IMR-90 (cell line): Measurements from ENCODE around the gene PLA2G4E. TPM values are rescaled to one million over a fixed set of nuclear protein-coding genes. Genes with fewer than 3 reads are reported as not detected.

Experiments
- ATAC-seq: fragments of 200-7000 bp; cut with Tn5 transposase; 2 replicates; pipeline ENCODE4 v1.9.1; 2020; ENCODE audit warnings: low read depth, mild to moderate bottlenecking, moderate library complexity
- BruUV-seq: library from RNA; stranded (reverse); fragments of 400-500 nt; replicated peaks from 2 replicates; lab custom pipeline; 2021; lab: Mats Ljungman, UMichigan
- CTCF ChIA-PET: fragments of 300-600 bp; formaldehyde crosslinking; extraction: SDS; loops from one replicate; lab custom pipeline; 2021; ENCODE audit warnings: antibody characterized with exemption; lab: Yijun Ruan, JAX
- POLR2A ChIA-PET: fragments of 300-600 bp; sonication (Branson Sonifier 250); formaldehyde crosslinking; loops from one replicate; lab custom pipeline; 2022; ENCODE audit warnings: antibody characterized with exemption; ENCODE audit not compliant: unreplicated experiment; lab: Charles Lee
- DNase-seq: peaks from one replicate; pipeline ENCODE4 v3.0.0; 2013
- H2AFZ ChIP-seq: replicated peaks from 2 replicates; pipeline ENCODE3; 2013; ENCODE audit warnings: low read length, mild to moderate bottlenecking; ENCODE audit not compliant: poor library complexity
- H2AK5ac ChIP-seq: 2 replicates; pipeline ENCODE4 v1.6.1; 2013; ENCODE audit warnings: low read depth, low read length, inconsistent platforms
- H2AK9ac ChIP-seq: replicated peaks from 2 replicates; pipeline ENCODE3; 2013; ENCODE audit warnings: mild to moderate bottlenecking, low read depth, low read length, moderate library complexity; ENCODE audit not compliant: poor library complexity
- H2BK120ac ChIP-seq: 2 replicates; pipeline ENCODE4 v1.6.1; 2013; ENCODE audit warnings: low read depth, low read length, inconsistent platforms
- H2BK15ac ChIP-seq: 3 replicates; pipeline ENCODE4 v1.6.1; 2013; ENCODE audit warnings: low read depth, low read length, inconsistent platforms
- H2BK20ac ChIP-seq: 2 replicates; pipeline ENCODE4 v1.6.1; 2013; ENCODE audit warnings: low read depth, mild to moderate bottlenecking, inconsistent platforms, low read length, moderate library complexity
- H2BK5ac ChIP-seq: 2 replicates; pipeline ENCODE4 v1.6.1; 2013; ENCODE audit warnings: mild to moderate bottlenecking, low read depth, low read length, inconsistent platforms; ENCODE audit not compliant: poor library complexity, severe bottlenecking
- H3K14ac ChIP-seq: replicated peaks from 2 replicates; pipeline ENCODE4 v1.6.1; 2013; ENCODE audit warnings: low read depth, low read length, inconsistent platforms
- H3K18ac ChIP-seq: 2 replicates; pipeline ENCODE4 v1.6.1; 2013; ENCODE audit warnings: low read depth, low read length, control low read depth
- H3K23ac ChIP-seq: 2 replicates; pipeline ENCODE4 v1.6.1; 2013; ENCODE audit warnings: low read depth, low read length, inconsistent platforms
- H3K27ac ChIP-seq: 2 replicates; pipeline ENCODE4 v1.5.1; 2013; ENCODE audit warnings: mild to moderate bottlenecking, control low read depth, low read length; ENCODE audit not compliant: insufficient read depth
- H3K27me3 ChIP-seq: 2 replicates; pipeline ENCODE4 v1.6.1; 2013; ENCODE audit warnings: low read length; ENCODE audit not compliant: control insufficient read depth, insufficient read depth
- H3K36me3 ChIP-seq: 2 replicates; pipeline ENCODE4 v1.6.1; 2013; ENCODE audit warnings: low read length, mixed read lengths; ENCODE audit not compliant: control insufficient read depth, insufficient read depth
- H3K4ac ChIP-seq: 2 replicates; pipeline ENCODE4 v1.6.1; 2013; ENCODE audit warnings: low read depth, low read length, inconsistent platforms
- H3K4me1 ChIP-seq: 2 replicates; pipeline ENCODE4 v1.6.1; 2013; ENCODE audit warnings: low read length, mixed read lengths; ENCODE audit not compliant: control insufficient read depth, insufficient read depth
- H3K4me2 ChIP-seq: 2 replicates; pipeline ENCODE4 v1.6.1; 2013; ENCODE audit warnings: low read depth, mild to moderate bottlenecking, control low read depth, low read length, moderate library complexity
- H3K4me3 ChIP-seq: 2 replicates; pipeline ENCODE4 v1.5.1; 2013; ENCODE audit warnings: low read depth, mild to moderate bottlenecking, control low read depth, low read length, moderate library complexity; ENCODE audit not compliant: insufficient read depth
- H3K56ac ChIP-seq: 2 replicates; pipeline ENCODE4 v1.6.1; 2013; ENCODE audit warnings: low read length, inconsistent platforms; ENCODE audit not compliant: insufficient read depth; ENCODE audit errors: extremely low read depth
- H3K79me1 ChIP-seq, 2 experiments: 2 replicates each; pipeline ENCODE4 v1.6.1; 2013; ENCODE audit warnings: low read length in 2 of 2, inconsistent platforms in 1 of 2, low read depth in 1 of 2
- H3K9ac ChIP-seq: 2 replicates; pipeline ENCODE4 v1.6.1; 2013; ENCODE audit warnings: low read depth, low read length, control low read depth
- H3K9me1 ChIP-seq: 2 replicates; pipeline ENCODE4 v1.6.1; 2013; ENCODE audit warnings: low read length, inconsistent platforms; ENCODE audit not compliant: insufficient read depth
- H3K9me3 ChIP-seq: 2 replicates; pipeline ENCODE4 v1.6.1; 2013; ENCODE audit warnings: low read length; ENCODE audit not compliant: control insufficient read depth, insufficient read depth
- H4K20me1 ChIP-seq: 2 replicates; pipeline ENCODE4 v1.6.1; 2013; ENCODE audit warnings: low read length, inconsistent platforms; ENCODE audit not compliant: insufficient read depth
- H4K5ac ChIP-seq: 2 replicates; pipeline ENCODE4 v1.6.1; 2013; ENCODE audit warnings: mild to moderate bottlenecking, low read depth, low read length, control low read depth
- H4K8ac ChIP-seq, 2 experiments: 2 replicates each; pipeline ENCODE4 v1.6.1; 2013; ENCODE audit warnings: low read depth in 2 of 2, low read length in 2 of 2, control low read depth in 1 of 2, inconsistent platforms in 1 of 2
- H4K91ac ChIP-seq: 2 replicates; pipeline ENCODE4 v1.6.1; 2013; ENCODE audit warnings: low read depth, low read length, inconsistent platforms; ENCODE audit not compliant: insufficient read depth
- BHLHE40 ChIP-seq: fragments of 150-350 bp; IDR thresholded peaks from 2 replicates; pipeline ENCODE4 v1.6.1; 2016; ENCODE audit warnings: mild to moderate bottlenecking, low read depth, low read length
- CEBPB ChIP-seq: IDR thresholded peaks from 2 replicates; pipeline ENCODE4 v1.6.1; 2012; ENCODE audit warnings: low read depth, low read length, improper control_type of control experiment
- WGBS, 2 experiments: methylation state at CpG; one replicate each; pipeline versions ENCODE4 v1.1.5 to v1.1.7; 2013; ENCODE audit warnings: missing lambda C conversion rate in 2 of 2; ENCODE audit not compliant: insufficient read length in 1 of 2; ENCODE audit errors: extremely low coverage in 2 of 2; 5-methylcytosine and 5-hydroxymethylcytosine counted together
- dilution Hi-C: fragments of 300-500 bp; cut with HindIII; formaldehyde crosslinking; loops from one replicate; pipeline ENCODE4 v1.14.3; 2018; ENCODE audit warnings: low sequenced_read_pairs; ENCODE audit not compliant: unreplicated experiment
- in situ Hi-C: fragments of 300-500 bp; cut with MboI; formaldehyde crosslinking; loops from 3 replicates; pipeline ENCODE4 v1.14.3; 2019; ENCODE audit warnings: low sequenced_read_pairs, inconsistent platforms, mixed read lengths
- intact Hi-C: fragments of 100-400 bp; cut with micrococcal nuclease; formaldehyde crosslinking; loops from 2 replicates; pipeline ENCODE4 v1.10.0; 2022
- polyA plus RNA-seq, 3 experiments: library from polyadenylated mRNA; depleted of rRNA; stranded (reverse); fragments of >200 nt; gene quantifications; 2 replicates each; pipeline ENCODE4 v1.2.3, GENCODE V29; 2012; ENCODE audit warnings: low replicate concordance in 1 of 3
- total RNA-seq: library from RNA; depleted of rRNA; stranded (reverse); fragments of >200 nt; gene quantifications from 2 replicates; pipeline ENCODE4 v1.2.3, GENCODE V29; 2012

Gene PLA2G4E
- total and polyA plus RNA-seq, 2 of the 4 experiments (the other 2 are of a cell fraction) = not detected

GRCh38 chr15:42018306-42019224 lies 2.3 kb downstream of the PLA2G4E start:
- in situ Hi-C loops = no loop called here
- Histone ChIP-seq H3K4me3 (no peak overlapping the region), H4K8ac (no peak overlapping the region), H2BK20ac (no peak overlapping the region), H3K4me2 (no peak overlapping the region), H3K27ac (no peak overlapping the region), H2BK5ac (no peak overlapping the region), H3K23ac (no peak overlapping the region), H4K20me1 (no peaks in the 10 kb centered on the region), H3K4me1 (no peaks in the 10 kb centered on the region), H3K27me3 (peaks cover 60% of the 10 kb centered on the region), H3K9me1 (no peaks in the 10 kb centered on the region), H2BK15ac (no peak overlapping the region), H3K18ac (no peak overlapping the region), H4K5ac (no peak overlapping the region), H3K79me1 (no peaks in the 10 kb centered on the region), H3K56ac (no peak overlapping the region), H2BK120ac (no peak overlapping the region), H4K91ac (no peak overlapping the region), H3K14ac (no peak overlapping the region), H3K4ac (no peak overlapping the region), H2AFZ (no peak overlapping the region), H3K9me3 (peaks cover 4% of the 10 kb centered on the region; the same call in 1 of the 2 replicates), H3K9ac (no peak overlapping the region), H2AK9ac (no peak overlapping the region), H2AK5ac (no peak overlapping the region), H3K36me3 (no peaks in the 10 kb centered on the region)
- no TSS peak for BruUV-seq
- DNase-seq (no peak), ATAC-seq (no peak)
- ChIA-PET CTCF (no interaction called here), POLR2A (no interaction called here)
- no peak for TF ChIP-seq BHLHE40
- 0 out of 2 replicates have a peak, but pooled peaks have one; percentile 11 for TF ChIP-seq CEBPB
- whole genome bisulfite sequencing, 2 experiments = no CpG with 5 or more reads among the region's 6 CpGs
- dilution Hi-C loops = no loop called here
- intact Hi-C loops = no loop called here
